Ascending aorta (tissue), 2 donors: ENCODE results near the gene OPN4. TPM values are rescaled to one million over a fixed set of nuclear protein-coding genes. Genes with fewer than 3 reads are reported as not detected.

Experiments
- DNase-seq, 2 donors: peaks; one replicate each; pipeline ENCODE4 v3.0.0-alpha.2; 2019; ENCODE audit warnings: low spot score in 2 of 2
- H3K27ac ChIP-seq, 2 donors: fragments of 200-600 bp; sonication (generic); one replicate each; pipeline ENCODE4 v1.5.1; 2016 to 2017; ENCODE audit warnings: mild to moderate bottlenecking in 1 of 2
- H3K27me3 ChIP-seq: fragments of 200-600 bp; sonication (generic); one replicate; pipeline ENCODE4 v1.5.1; 2017
- H3K36me3 ChIP-seq, 2 donors: fragments of 200-600 bp; sonication (generic); one replicate each; pipeline ENCODE4 v1.5.1; 2016
- H3K4me1 ChIP-seq, 2 donors: fragments of 200-600 bp; sonication (generic); one replicate each; pipeline ENCODE4 v1.5.1; 2016 to 2017; ENCODE audit warnings: mild to moderate bottlenecking in 1 of 2
- H3K4me3 ChIP-seq, 2 donors: fragments of 200-600 bp; sonication (generic); one replicate each; pipeline ENCODE4 v1.5.1; 2016 to 2017; ENCODE audit warnings: mild to moderate bottlenecking in 1 of 2
- H3K9me3 ChIP-seq, 2 donors: fragments of 200-600 bp; sonication (generic); one replicate each; pipeline ENCODE4 v1.5.1; 2016
- CTCF ChIP-seq, 3 experiments: fragments of 200-600 bp in 2 of 3; fragments of 450-650 bp in 1 of 3; sonication (generic) in 2 of 3; IDR thresholded peaks; one replicate each; pipeline ENCODE4 v1.5.1; 2016 to 2019; ENCODE audit warnings: antibody characterized with exemption in 3 of 3, mild to moderate bottlenecking in 1 of 3, moderate library complexity in 1 of 3
- intact Hi-C: fragments of 100-400 bp; cut with DNase I; formaldehyde crosslinking; loops from one replicate; pipeline ENCODE4 v1.15.1; 2023
- total RNA-seq: library from RNA; depleted of rRNA; stranded (reverse); fragments of >200 nt; gene quantifications from one replicate; pipeline ENCODE4 v1.1.0, GENCODE V29; 2016

OPN4 gene
- total RNA-seq, 1 donor from 2014 or later: not detected

DNA sequence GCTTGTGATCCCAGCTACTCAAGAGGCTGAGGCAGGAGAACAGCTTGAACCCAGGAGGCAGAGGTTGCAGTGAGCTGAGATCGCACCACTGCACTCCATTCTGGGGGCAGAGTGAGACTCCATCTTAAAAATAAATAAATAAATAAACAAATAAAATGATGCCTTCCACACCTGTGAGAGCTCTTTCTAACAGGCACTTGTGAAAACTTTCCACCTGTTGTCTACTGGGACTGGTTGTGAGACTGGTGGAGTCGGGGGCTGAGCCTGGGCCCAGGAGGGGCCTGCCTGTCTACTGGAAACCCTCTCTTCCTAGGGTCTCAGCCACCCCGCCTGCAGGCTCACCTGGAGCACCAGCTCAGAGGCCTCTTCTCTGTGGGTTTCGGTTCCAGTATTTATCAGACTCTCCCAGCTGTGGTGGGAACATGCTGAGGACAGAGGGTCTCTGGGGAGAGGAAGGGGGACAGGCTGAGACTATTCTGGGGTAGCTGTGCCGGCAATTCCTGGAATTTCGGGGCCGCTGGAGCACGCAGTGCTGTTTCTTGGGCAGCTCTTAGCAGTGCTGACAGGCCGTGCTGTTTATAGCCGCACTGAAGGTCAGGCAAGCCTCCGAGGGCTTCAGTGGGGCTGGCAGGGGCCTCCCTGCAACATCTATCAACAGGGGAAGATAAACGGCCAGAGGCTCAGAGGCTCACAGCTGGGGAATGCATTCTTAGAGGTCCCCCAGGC is 17.8 kb downstream of the OPN4 start:
- intact Hi-C loops: loop anchor here (5.0 kb wide), 1 partner anchor 270 kb away; no protein-coding TSS in a partner anchor
- Histone ChIP-seq H3K27me3 (no peaks in the 10 kb centered on the region), H3K36me3 (no peaks in the 10 kb centered on the region), H3K27ac (peak overlapping the region; percentile 92), H3K4me1 (peaks cover 29 to 69% of the 10 kb centered on the region in 2 donors), H3K9me3 (no peaks in the 10 kb centered on the region), H3K4me3 (peak overlapping the region; percentile 46 to 74)
- no peak for DNase-seq
- no peak for TF ChIP-seq CTCF (IDR thresholded peaks at IDR 0.05)

- Histone ChIP-seq H3K27me3 (no peaks in the 10 kb centered on the region), H3K27ac (peak overlapping the region; percentile 92), H3K9me3 (no peaks in the 10 kb centered on the region), H3K36me3 (no peaks in the 10 kb centered on the region), H3K4me3 (peak overlapping the region; percentile 46 to 74), H3K4me1 (peaks cover 23 to 60% of the 10 kb centered on the region in 2 donors)
- intact Hi-C loops: loop anchor here (5.0 kb wide), 1 partner anchor 271 kb away; no protein-coding TSS in a partner anchor
- DNase-seq: no peak
- no peak for TF ChIP-seq CTCF (IDR thresholded peaks at IDR 0.05)
These were observed 19.0 kb downstream of the OPN4 start for GRCh38 chr10:86673216-86673826.

GRCh38 chr10:86673827-86674581 is 19.7 kb downstream of the OPN4 start:
- peak overlapping the region in 1 of 2 donors; percentile 74 for H3K4me3 ChIP-seq
- H3K9me3 ChIP-seq: no peaks in the 10 kb centered on the region
- no peaks in the 10 kb centered on the region for H3K27me3 ChIP-seq
- peak overlapping the region; percentile 92 for H3K27ac ChIP-seq
- intact Hi-C loops: loop anchor here (5.0 kb wide), 1 partner anchor 272 kb away; no protein-coding TSS in a partner anchor
- no peak for TF ChIP-seq CTCF (IDR thresholded peaks at IDR 0.05)
- peaks cover 0 to under 1% of the 10 kb centered on the region in 2 donors for H3K36me3 ChIP-seq
- peak in 1 of 2 donors; percentile 79 for DNase-seq
- H3K4me1 ChIP-seq: peaks cover 23 to 57% of the 10 kb centered on the region in 2 donors

GRCh38 chr10:86674912-86675311 is 20.6 kb downstream of the OPN4 start:
- TF ChIP-seq CTCF (IDR thresholded peaks at IDR 0.05): no peak
- no peak for DNase-seq
- no peaks in the 10 kb centered on the region for H3K27me3 ChIP-seq
- intact Hi-C loops: loop anchor here (5.0 kb wide), 1 partner anchor 273 kb away; no protein-coding TSS in a partner anchor
- peaks cover 0 to 4% of the 10 kb centered on the region in 2 donors for H3K36me3 ChIP-seq
- H3K4me1 ChIP-seq: peaks cover 23 to 55% of the 10 kb centered on the region in 2 donors
- H3K27ac ChIP-seq: peak overlapping the region; percentile 92
- peak overlapping the region in 1 of 2 donors; percentile 74 for H3K4me3 ChIP-seq
- H3K9me3 ChIP-seq: no peaks in the 10 kb centered on the region

DNA sequence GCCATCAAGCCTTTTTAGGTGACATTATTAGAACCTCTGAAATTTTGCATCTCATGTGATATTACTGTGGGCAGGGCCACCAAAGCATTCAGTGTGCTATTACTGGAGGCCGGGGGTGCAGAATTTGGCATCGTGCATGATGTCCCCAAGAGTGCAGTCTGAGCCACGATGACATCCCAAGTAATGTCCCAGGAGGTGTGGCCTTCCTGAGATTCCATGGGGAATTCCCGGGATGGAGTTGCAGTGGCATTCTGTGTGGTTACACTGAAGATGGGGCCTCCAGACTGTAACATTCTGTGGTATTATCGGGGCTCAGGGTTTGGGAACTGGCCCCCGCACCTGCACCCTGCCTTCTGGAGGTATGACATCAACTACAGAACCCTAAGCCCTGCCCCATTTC is 23.0 kb downstream of the OPN4 start:
- peak overlapping the region; percentile 51 to 92 for H3K27ac ChIP-seq
- H3K4me1 ChIP-seq: peaks cover 30 to 63% of the 10 kb centered on the region in 2 donors
- intact Hi-C loops: no loop called here

More for the DNA sequence above, 23.0 kb downstream of the OPN4 start:
- no peak for DNase-seq
- peaks cover 12 to 18% of the 10 kb centered on the region in 2 donors for H3K36me3 ChIP-seq
- no peak for TF ChIP-seq CTCF (IDR thresholded peaks at IDR 0.05)
- H3K27me3 ChIP-seq: no peaks in the 10 kb centered on the region
- no peak overlapping the region for H3K4me3 ChIP-seq
- no peaks in the 10 kb centered on the region for H3K9me3 ChIP-seq
